ENCODE data around the gene GSTK1.

DNA sequence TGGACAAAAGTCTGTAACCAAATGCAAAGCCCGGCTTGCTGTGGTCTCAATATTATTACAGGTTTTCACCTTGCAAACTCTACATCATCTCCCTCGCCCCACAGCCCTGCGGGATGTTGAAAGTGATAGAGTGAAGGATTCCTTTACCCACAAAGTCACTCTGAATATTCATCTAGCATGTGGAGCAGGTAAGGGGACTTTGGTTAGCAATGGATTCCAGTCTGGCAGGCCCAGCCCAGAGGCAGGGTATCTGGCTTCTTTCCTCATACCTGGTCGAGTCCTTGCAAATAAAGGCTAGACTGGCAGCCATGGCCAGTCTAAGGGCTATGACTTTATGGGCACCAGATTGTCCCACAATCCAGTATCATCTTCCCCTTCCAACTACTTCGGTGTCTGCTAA is 38.2 kb upstream of the GSTK1 start:
- TF ChIP-seq, protein P1, sequence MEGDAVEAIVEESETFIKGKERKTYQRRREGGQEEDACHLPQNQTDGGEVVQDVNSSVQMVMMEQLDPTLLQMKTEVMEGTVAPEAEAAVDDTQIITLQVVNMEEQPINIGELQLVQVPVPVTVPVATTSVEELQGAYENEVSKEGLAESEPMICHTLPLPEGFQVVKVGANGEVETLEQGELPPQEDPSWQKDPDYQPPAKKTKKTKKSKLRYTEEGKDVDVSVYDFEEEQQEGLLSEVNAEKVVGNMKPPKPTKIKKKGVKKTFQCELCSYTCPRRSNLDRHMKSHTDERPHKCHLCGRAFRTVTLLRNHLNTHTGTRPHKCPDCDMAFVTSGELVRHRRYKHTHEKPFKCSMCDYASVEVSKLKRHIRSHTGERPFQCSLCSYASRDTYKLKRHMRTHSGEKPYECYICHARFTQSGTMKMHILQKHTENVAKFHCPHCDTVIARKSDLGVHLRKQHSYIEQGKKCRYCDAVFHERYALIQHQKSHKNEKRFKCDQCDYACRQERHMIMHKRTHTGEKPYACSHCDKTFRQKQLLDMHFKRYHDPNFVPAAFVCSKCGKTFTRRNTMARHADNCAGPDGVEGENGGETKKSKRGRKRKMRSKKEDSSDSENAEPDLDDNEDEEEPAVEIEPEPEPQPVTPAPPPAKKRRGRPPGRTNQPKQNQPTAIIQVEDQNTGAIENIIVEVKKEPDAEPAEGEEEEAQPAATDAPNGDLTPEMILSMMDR (IDR thresholded peaks at IDR 0.05; ENCODE audit: control extremely low read depth in 1 of 3, insufficient read depth in 1 of 3, low read depth in 1 of 3, low read length in 3 of 3): no peak
- TF ChIP-seq EZH2 (IDR thresholded peaks at IDR 0.05; ENCODE audit: low read depth, low read length, severe bottlenecking): no peak
- TF ChIP-seq CHD2 (IDR thresholded peaks at IDR 0.05; ENCODE audit: low read length): no peak
- TF ChIP-seq YY1 (IDR thresholded peaks at IDR 0.05; ENCODE audit: low read depth, low read length): no peak
